Measurements from ENCODE around the gene ATP11A.

DNA sequence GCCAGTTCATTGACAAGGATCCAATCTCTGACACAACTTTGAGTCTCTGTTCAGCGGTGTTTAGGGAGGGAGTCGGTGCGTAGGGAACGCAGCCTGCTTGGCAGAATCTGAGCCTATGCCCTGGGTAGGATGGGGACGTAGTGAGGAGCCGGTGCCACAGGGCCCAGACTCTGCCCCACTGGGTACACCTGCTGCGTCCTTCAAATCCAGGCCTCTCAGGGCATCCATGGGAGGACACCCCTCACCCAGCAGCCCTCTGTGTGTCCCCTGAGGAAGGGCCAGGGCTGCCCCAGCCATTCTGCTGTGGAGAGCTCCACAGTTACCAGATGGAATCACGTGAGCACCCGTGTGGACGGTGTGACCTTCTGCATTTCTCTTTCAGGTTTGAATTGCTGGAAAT is 146.0 kb downstream of the ATP11A start:
- TF ChIP-seq, protein P1, sequence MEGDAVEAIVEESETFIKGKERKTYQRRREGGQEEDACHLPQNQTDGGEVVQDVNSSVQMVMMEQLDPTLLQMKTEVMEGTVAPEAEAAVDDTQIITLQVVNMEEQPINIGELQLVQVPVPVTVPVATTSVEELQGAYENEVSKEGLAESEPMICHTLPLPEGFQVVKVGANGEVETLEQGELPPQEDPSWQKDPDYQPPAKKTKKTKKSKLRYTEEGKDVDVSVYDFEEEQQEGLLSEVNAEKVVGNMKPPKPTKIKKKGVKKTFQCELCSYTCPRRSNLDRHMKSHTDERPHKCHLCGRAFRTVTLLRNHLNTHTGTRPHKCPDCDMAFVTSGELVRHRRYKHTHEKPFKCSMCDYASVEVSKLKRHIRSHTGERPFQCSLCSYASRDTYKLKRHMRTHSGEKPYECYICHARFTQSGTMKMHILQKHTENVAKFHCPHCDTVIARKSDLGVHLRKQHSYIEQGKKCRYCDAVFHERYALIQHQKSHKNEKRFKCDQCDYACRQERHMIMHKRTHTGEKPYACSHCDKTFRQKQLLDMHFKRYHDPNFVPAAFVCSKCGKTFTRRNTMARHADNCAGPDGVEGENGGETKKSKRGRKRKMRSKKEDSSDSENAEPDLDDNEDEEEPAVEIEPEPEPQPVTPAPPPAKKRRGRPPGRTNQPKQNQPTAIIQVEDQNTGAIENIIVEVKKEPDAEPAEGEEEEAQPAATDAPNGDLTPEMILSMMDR (IDR thresholded peaks at IDR 0.05; ENCODE audit: extremely low read depth in 1 of 2, insufficient read depth in 1 of 2, low read depth in 1 of 2, low read length in 2 of 2) = no peak
- no peak for TF ChIP-seq POLR2A (IDR thresholded peaks at IDR 0.05; ENCODE audit: low read depth, low read length)
- no peak for TF ChIP-seq MYC (IDR thresholded peaks at IDR 0.05; ENCODE audit: low read depth, low read length)

All from endothelial cell of umbilical vein (primary cell).